Measurements from ENCODE around the gene RAP1GAP. TPM values are rescaled to one million over a fixed set of nuclear protein-coding genes. Genes with fewer than 3 reads are reported as not detected.
A peak's percentile ranks its signal among the peaks of the same experiment; 100 is the strongest.

RAP1GAP gene
- total RNA-seq, 1 donor from 2014 or later = 1.2 TPM

DNA sequence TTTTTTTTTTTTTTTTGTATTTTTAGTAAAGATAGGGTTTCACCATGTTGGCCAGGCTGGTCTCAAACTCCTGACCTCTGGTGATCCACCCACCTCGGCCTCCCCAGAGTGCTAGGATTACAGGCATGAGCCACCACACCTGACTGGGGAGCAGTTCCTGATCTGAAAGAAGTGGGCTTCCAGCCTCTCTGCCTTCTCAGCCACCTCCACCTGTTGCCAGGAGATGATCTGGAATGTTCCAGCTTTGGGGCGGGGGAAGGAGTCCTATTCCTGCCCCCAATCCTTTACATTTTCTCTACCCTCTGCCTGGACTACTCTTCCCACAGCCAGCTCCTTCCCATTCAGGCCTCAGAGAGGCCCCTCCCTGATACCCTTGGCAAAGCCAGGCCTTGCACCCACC is 28.1 kb downstream of the RAP1GAP start:
- H3K27me3 ChIP-seq = no peaks in the 10 kb centered on the region
- intact Hi-C loops (cut with DNase I) = no loop called here
- TF ChIP-seq POLR2A (IDR thresholded peaks at IDR 0.05) (no peak), POLR2AphosphoS5 (IDR thresholded peaks at IDR 0.05; ENCODE audit: insufficient read depth in 1 of 2, low read depth in 1 of 2) (no peak)
- TF ChIP-seq, protein P1, sequence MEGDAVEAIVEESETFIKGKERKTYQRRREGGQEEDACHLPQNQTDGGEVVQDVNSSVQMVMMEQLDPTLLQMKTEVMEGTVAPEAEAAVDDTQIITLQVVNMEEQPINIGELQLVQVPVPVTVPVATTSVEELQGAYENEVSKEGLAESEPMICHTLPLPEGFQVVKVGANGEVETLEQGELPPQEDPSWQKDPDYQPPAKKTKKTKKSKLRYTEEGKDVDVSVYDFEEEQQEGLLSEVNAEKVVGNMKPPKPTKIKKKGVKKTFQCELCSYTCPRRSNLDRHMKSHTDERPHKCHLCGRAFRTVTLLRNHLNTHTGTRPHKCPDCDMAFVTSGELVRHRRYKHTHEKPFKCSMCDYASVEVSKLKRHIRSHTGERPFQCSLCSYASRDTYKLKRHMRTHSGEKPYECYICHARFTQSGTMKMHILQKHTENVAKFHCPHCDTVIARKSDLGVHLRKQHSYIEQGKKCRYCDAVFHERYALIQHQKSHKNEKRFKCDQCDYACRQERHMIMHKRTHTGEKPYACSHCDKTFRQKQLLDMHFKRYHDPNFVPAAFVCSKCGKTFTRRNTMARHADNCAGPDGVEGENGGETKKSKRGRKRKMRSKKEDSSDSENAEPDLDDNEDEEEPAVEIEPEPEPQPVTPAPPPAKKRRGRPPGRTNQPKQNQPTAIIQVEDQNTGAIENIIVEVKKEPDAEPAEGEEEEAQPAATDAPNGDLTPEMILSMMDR (IDR thresholded peaks at IDR 0.05) = no peak
- H3K4me3 ChIP-seq = no peak overlapping the region
- peaks cover 12% of the 10 kb centered on the region for H3K4me1 ChIP-seq
- no peak overlapping the region for H3K27ac ChIP-seq
- no peaks in the 10 kb centered on the region for H3K36me3 ChIP-seq
- H3K9me3 ChIP-seq = no peaks in the 10 kb centered on the region
- no peak for DNase-seq (ENCODE audit: extremely low spot score in 2 of 2)

DNA sequence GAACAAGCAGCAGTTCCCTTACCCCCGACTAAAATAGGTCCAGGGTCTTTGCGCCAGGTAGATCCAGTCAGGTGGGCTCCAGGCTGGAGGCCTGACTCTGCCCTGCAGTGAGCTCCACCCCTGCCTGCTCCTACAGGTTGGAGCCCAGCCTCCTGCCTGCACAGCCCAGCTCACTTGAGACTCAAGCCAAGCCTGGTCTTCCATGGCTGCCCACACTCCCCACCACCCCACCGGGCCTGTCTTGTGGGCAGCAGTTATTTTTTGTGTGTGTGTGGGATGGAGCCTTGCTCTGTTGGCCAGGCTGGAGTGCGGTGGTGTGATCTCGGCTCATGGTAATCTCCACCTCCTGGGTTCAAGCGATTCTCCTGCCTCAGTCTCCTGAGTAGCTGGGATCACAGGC is 28.5 kb downstream of the RAP1GAP start:
- H3K36me3 ChIP-seq = no peaks in the 10 kb centered on the region
- no peaks in the 10 kb centered on the region for H3K27me3 ChIP-seq
- no peak overlapping the region for H3K4me3 ChIP-seq
- TF ChIP-seq POLR2A (IDR thresholded peaks at IDR 0.05) (no peak), POLR2AphosphoS5 (IDR thresholded peaks at IDR 0.05; ENCODE audit: insufficient read depth in 1 of 2, low read depth in 1 of 2) (no peak)
- TF ChIP-seq, protein P1 (IDR thresholded peaks at IDR 0.05) = no peak
- H3K4me1 ChIP-seq = peaks cover 12% of the 10 kb centered on the region
- intact Hi-C loops (cut with DNase I) = no loop called here
- DNase-seq (ENCODE audit: extremely low spot score in 2 of 2) = no peak
- H3K9me3 ChIP-seq = no peaks in the 10 kb centered on the region
- H3K27ac ChIP-seq = no peak overlapping the region

DNA sequence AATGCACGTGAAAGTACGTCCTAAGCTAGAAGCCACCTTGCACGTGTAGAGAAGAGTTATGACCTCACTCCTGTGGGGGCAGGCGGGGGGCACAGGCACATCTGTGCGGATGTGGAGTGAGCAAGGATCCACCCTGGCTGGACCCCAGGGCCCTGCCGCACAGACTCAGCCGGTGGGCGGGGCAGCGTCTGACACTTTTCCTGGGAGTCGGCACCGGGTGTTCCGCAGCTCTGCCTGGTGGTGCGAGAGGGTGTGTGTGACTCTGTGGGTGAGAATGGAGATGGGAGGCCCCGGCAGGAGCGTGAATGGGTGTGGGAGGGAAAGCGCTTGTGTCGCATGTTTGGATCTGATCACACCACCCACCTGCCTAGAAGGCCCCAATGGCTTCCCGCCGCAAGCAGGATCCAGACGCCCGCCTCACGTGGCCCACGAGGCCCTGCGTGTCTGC is 29.5 kb downstream of the RAP1GAP start:
- H3K27me3 ChIP-seq = no peaks in the 10 kb centered on the region
- DNase-seq (ENCODE audit: extremely low spot score in 2 of 2) = no peak
- no peaks in the 10 kb centered on the region for H3K36me3 ChIP-seq
- H3K4me1 ChIP-seq = peaks cover 12% of the 10 kb centered on the region
- no peak overlapping the region for H3K4me3 ChIP-seq
- intact Hi-C loops (cut with DNase I) = no loop called here
- no peak overlapping the region for H3K27ac ChIP-seq
- TF ChIP-seq POLR2A (IDR thresholded peaks at IDR 0.05) (no peak), POLR2AphosphoS5 (IDR thresholded peaks at IDR 0.05; ENCODE audit: insufficient read depth in 1 of 2, low read depth in 1 of 2) (no peak)
- TF ChIP-seq, protein P1 (IDR thresholded peaks at IDR 0.05) = no peak
- H3K9me3 ChIP-seq = no peaks in the 10 kb centered on the region

DNA sequence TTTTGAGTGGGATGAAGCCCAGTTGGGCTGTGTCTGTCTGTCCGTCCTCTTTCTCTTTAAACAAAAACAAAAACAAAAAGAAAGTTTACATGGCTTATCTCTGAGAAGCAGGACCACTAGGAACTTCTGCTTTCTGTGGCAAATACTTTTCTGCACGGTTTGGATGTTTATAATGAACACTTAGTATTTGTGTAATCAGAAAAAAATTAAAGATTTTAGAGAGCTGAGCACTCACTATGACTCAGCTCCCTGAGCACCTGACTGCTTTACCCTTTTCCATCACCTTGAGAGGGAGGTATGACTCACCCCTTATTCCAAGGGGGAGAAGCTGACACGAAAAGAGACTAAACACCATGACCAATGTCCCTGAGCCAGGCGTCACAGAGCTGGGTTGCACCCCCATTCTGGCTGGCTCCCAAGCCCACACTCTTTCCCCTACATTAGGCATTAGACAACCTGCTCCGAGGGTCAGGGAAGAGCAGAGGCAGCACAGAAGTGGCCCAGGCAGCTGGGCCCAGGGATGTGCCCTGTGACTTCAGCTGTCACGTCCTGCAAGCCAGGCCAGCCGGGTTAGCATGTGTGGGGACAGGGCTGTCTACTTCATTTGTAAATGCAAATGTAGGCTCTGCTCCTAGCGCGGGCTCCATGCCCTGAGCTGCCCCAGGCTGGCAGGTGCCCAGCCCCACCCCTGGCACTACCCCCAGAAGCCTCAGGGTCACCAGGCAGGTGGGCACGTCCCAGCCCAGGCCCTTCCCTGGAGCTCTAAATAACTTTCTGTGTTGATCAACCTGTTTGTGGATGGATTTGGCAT is 30.4 kb downstream of the RAP1GAP start:
- peak in 1 of 2 donors; percentile 50 for TF ChIP-seq POLR2AphosphoS5 (IDR thresholded peaks at IDR 0.05; ENCODE audit: insufficient read depth in 1 of 2, low read depth in 1 of 2)
- TF ChIP-seq POLR2A (IDR thresholded peaks at IDR 0.05) = no peak
- TF ChIP-seq, protein P1 (IDR thresholded peaks at IDR 0.05) = no peak
- Histone ChIP-seq H3K27me3 (no peaks in the 10 kb centered on the region), H3K4me1 (peaks cover 12% of the 10 kb centered on the region), H3K27ac (no peak overlapping the region), H3K4me3 (no peak overlapping the region), H3K9me3 (no peaks in the 10 kb centered on the region), H3K36me3 (no peaks in the 10 kb centered on the region)
- no peak for DNase-seq (ENCODE audit: extremely low spot score in 2 of 2)
- intact Hi-C loops (cut with DNase I) = no loop called here

DNA sequence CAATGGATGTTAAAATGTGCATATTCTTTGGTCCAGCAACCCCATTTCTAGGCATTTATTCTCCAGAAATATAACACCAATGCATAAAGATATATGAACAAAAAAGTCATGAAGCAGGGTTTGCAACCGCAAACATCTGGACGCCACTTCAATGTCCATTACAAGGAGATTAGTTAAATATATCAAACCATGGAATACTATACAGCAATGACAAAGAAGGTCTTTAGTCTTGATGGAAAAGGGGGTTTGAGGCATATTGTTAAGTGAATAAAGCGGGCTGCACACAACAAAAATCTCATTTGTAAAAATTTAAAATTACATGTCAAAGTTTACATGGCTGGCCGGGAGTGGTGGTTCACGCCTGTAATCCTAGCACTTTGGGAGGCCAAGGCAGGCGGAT is 31.6 kb downstream of the RAP1GAP start:
- H3K4me3 ChIP-seq = no peak overlapping the region
- no peaks in the 10 kb centered on the region for H3K27me3 ChIP-seq
- H3K9me3 ChIP-seq = no peaks in the 10 kb centered on the region
- intact Hi-C loops (cut with DNase I) = no loop called here
- DNase-seq (ENCODE audit: extremely low spot score in 2 of 2) = no peak
- TF ChIP-seq POLR2AphosphoS5 (IDR thresholded peaks at IDR 0.05; ENCODE audit: insufficient read depth in 1 of 2, low read depth in 1 of 2) = no peak
- TF ChIP-seq POLR2A (IDR thresholded peaks at IDR 0.05) = no peak
- TF ChIP-seq, protein P1 (IDR thresholded peaks at IDR 0.05) = no peak
- H3K27ac ChIP-seq = no peak overlapping the region
- H3K36me3 ChIP-seq = no peaks in the 10 kb centered on the region
- peaks cover 12% of the 10 kb centered on the region for H3K4me1 ChIP-seq

Measured in vagina (tissue), 2 donors.